ENCODE measurements around the gene MMP24.

The MMP24 gene

GRCh38 chr20:35316086-35316485 is 89.6 kb downstream of the MMP24 start:
- no peak for DNase-seq

GRCh38 chr20:35317416-35318210 is 91.1 kb downstream of the MMP24 start:
- no peak for DNase-seq

- DNase-seq, result no peak
Observed at GRCh38 chr20:35318502-35319157, 92.1 kb downstream of the MMP24 start.

GRCh38 chr20:35319192-35319870 is 92.8 kb downstream of the MMP24 start:
- DNase-seq, result no peak

- no peak for DNase-seq
Observed at GRCh38 chr20:35319871-35320197, 93.3 kb downstream of the MMP24 start.

- no peak for DNase-seq
Observed at GRCh38 chr20:35320396-35321126, 94.1 kb downstream of the MMP24 start.

GRCh38 chr20:35325401-35325800 is 98.9 kb downstream of the MMP24 start:
- DNase-seq, result no peak

- DNase-seq, result no peak
Observed at GRCh38 chr20:35326021-35326739, 99.7 kb downstream of the MMP24 start.

Measured in CD4-positive, alpha-beta T cell treated with Interleukin-21 for 1 hour (primary cell).